ENCODE data around the gene FAM124B.

DNA sequence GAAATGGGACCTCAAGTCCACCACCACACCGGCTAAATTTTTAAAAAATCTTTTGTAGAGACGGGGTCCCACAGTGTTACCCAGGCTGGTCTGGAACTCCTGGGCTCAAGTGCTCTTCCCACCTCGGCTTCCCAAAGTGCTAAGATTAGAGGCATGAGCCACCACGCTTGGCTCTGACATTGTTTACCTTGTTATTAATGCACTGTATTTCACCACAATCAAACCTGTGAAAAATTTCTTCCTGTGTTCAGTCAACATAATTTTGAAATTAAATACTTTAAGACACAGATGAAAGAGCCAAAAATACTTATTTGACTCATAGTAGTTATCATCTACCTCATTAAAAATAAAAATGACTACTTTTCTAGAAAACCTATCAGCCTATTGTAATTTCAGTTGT lies 16.0 kb upstream of the FAM124B start:
- TF ChIP-seq, protein P1, sequence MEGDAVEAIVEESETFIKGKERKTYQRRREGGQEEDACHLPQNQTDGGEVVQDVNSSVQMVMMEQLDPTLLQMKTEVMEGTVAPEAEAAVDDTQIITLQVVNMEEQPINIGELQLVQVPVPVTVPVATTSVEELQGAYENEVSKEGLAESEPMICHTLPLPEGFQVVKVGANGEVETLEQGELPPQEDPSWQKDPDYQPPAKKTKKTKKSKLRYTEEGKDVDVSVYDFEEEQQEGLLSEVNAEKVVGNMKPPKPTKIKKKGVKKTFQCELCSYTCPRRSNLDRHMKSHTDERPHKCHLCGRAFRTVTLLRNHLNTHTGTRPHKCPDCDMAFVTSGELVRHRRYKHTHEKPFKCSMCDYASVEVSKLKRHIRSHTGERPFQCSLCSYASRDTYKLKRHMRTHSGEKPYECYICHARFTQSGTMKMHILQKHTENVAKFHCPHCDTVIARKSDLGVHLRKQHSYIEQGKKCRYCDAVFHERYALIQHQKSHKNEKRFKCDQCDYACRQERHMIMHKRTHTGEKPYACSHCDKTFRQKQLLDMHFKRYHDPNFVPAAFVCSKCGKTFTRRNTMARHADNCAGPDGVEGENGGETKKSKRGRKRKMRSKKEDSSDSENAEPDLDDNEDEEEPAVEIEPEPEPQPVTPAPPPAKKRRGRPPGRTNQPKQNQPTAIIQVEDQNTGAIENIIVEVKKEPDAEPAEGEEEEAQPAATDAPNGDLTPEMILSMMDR (IDR thresholded peaks at IDR 0.05), result no peak
- TF ChIP-seq EZH2 (IDR thresholded peaks at IDR 0.05; ENCODE audit: borderline replicate concordance, insufficient read depth, low read depth, low read length, poor library complexity, severe bottlenecking), result no peak

Measured in B cell (primary cell).